ENCODE measurements around the gene GPR18.

Gene GPR18

GRCh38 chr13:99265821-99266426 is 7.7 kb upstream of the GPR18 start:
- Histone ChIP-seq H3K14ac (ENCODE audit: low read length) (no peak overlapping the region), H3K18ac (ENCODE audit: low read length) (no peak overlapping the region), H2BK120ac (ENCODE audit: low read depth, low read length) (no peak overlapping the region), H2BK15ac (ENCODE audit: low read length) (no peak overlapping the region), H2BK5ac (ENCODE audit: low read length) (no peak overlapping the region), H3K9me3 (replicated peaks in 1 of 2; ENCODE audit: control insufficient read depth in 2 of 2, insufficient read depth in 1 of 2, low read depth in 1 of 2, low read length in 2 of 2) (no peaks in the 10 kb centered on the region), H3K23ac (ENCODE audit: low read depth, low read length, poor library complexity) (no peak overlapping the region), H3K36me3 (replicated peaks in 1 of 2; ENCODE audit: control insufficient read depth in 2 of 2, insufficient read depth in 2 of 2, low read length in 2 of 2) (peaks cover 6 to 13% of the 10 kb centered on the region in 2 donors), H3K4me2 (ENCODE audit: insufficient read depth, low read length, poor library complexity, severe bottlenecking) (no peak overlapping the region), H3K27me3 (ENCODE audit: control insufficient read depth in 3 of 3, insufficient read depth in 3 of 3, low read depth in 1 of 3, low read length in 3 of 3) (no peaks in the 10 kb centered on the region), H2AFZ (ENCODE audit: low read length) (no peak overlapping the region), H3K79me1 (ENCODE audit: low read depth, low read length) (no peaks in the 10 kb centered on the region), H4K91ac (ENCODE audit: low read depth, low read length, poor library complexity) (no peak overlapping the region), H3K4me3 (ENCODE audit: low read length in 2 of 2) (no peak overlapping the region), H2BK12ac (ENCODE audit: low read length) (no peak overlapping the region), H3K9ac (ENCODE audit: low read depth, low read length, poor library complexity) (no peak overlapping the region), H2AK5ac (ENCODE audit: low read depth, low read length) (no peak overlapping the region), H3K4ac (ENCODE audit: low read length) (no peak overlapping the region), H3K4me1 (ENCODE audit: control insufficient read depth in 2 of 2, insufficient read depth in 1 of 2, low read depth in 1 of 2, low read length in 2 of 2) (peaks cover 2 to 3% of the 10 kb centered on the region in 2 donors), H4K8ac (ENCODE audit: low read depth, low read length) (no peak overlapping the region), H3K27ac (replicated peaks; ENCODE audit: low read length) (no peak overlapping the region)
- no peak for DNase-seq (ENCODE audit: low spot score)
- no CpG with 5 or more reads among the region's 3 CpGs for WGBS, 2 donors (ENCODE audit: extremely low coverage in 2 of 2, insufficient read length in 2 of 2, insufficient replicate concordance in 1 of 2)

GRCh38 chr13:99265162-99265800 is 7.1 kb upstream of the GPR18 start:
- Histone ChIP-seq H3K14ac (ENCODE audit: low read length) (no peak overlapping the region), H2AFZ (ENCODE audit: low read length) (no peak overlapping the region), H3K36me3 (replicated peaks in 1 of 2; ENCODE audit: control insufficient read depth in 2 of 2, insufficient read depth in 2 of 2, low read length in 2 of 2) (peaks cover 6 to 13% of the 10 kb centered on the region in 2 donors), H3K79me1 (ENCODE audit: low read depth, low read length) (no peaks in the 10 kb centered on the region), H2BK5ac (ENCODE audit: low read length) (no peak overlapping the region), H2BK12ac (ENCODE audit: low read length) (no peak overlapping the region), H3K4me3 (ENCODE audit: low read length in 2 of 2) (no peak overlapping the region), H3K23ac (ENCODE audit: low read depth, low read length, poor library complexity) (no peak overlapping the region), H4K91ac (ENCODE audit: low read depth, low read length, poor library complexity) (no peak overlapping the region), H3K27me3 (ENCODE audit: control insufficient read depth in 3 of 3, insufficient read depth in 3 of 3, low read depth in 1 of 3, low read length in 3 of 3) (no peaks in the 10 kb centered on the region), H3K18ac (ENCODE audit: low read length) (no peak overlapping the region), H3K4me2 (ENCODE audit: insufficient read depth, low read length, poor library complexity, severe bottlenecking) (no peak overlapping the region), H3K9ac (ENCODE audit: low read depth, low read length, poor library complexity) (no peak overlapping the region), H2AK5ac (ENCODE audit: low read depth, low read length) (no peak overlapping the region), H3K9me3 (replicated peaks in 1 of 2; ENCODE audit: control insufficient read depth in 2 of 2, insufficient read depth in 1 of 2, low read depth in 1 of 2, low read length in 2 of 2) (no peaks in the 10 kb centered on the region), H3K27ac (replicated peaks; ENCODE audit: low read length) (no peak overlapping the region), H2BK15ac (ENCODE audit: low read length) (no peak overlapping the region), H3K4me1 (ENCODE audit: control insufficient read depth in 2 of 2, insufficient read depth in 1 of 2, low read depth in 1 of 2, low read length in 2 of 2) (peaks cover 2 to 7% of the 10 kb centered on the region in 2 donors), H3K4ac (ENCODE audit: low read length) (no peak overlapping the region), H2BK120ac (ENCODE audit: low read depth, low read length) (no peak overlapping the region), H4K8ac (ENCODE audit: low read depth, low read length) (no peak overlapping the region)
- DNase-seq (ENCODE audit: low spot score): no peak
- WGBS, 2 donors (ENCODE audit: extremely low coverage in 2 of 2, insufficient read length in 2 of 2, insufficient replicate concordance in 1 of 2): no CpG with 5 or more reads among the region's 8 CpGs

GRCh38 chr13:99264051-99264450 is 5.9 kb upstream of the GPR18 start:
- no peak overlapping the region for H3K27ac ChIP-seq (replicated peaks; ENCODE audit: low read length)
- H3K23ac ChIP-seq (ENCODE audit: low read depth, low read length, poor library complexity): no peak overlapping the region
- no peak overlapping the region for H4K91ac ChIP-seq (ENCODE audit: low read depth, low read length, poor library complexity)
- no peak overlapping the region for H3K4me3 ChIP-seq (ENCODE audit: low read length in 2 of 2)
- H3K36me3 ChIP-seq (replicated peaks in 1 of 2; ENCODE audit: control insufficient read depth in 2 of 2, insufficient read depth in 2 of 2, low read length in 2 of 2): peaks cover 6 to 17% of the 10 kb centered on the region in 2 donors
- H3K27me3 ChIP-seq (ENCODE audit: control insufficient read depth in 3 of 3, insufficient read depth in 3 of 3, low read depth in 1 of 3, low read length in 3 of 3): no peaks in the 10 kb centered on the region
- H4K8ac ChIP-seq (ENCODE audit: low read depth, low read length): no peak overlapping the region
- H3K14ac ChIP-seq (ENCODE audit: low read length): no peak overlapping the region
- no CpG with 5 or more reads among the region's 1 CpG for WGBS, 2 donors (ENCODE audit: extremely low coverage in 2 of 2, insufficient read length in 2 of 2, insufficient replicate concordance in 1 of 2)
- no peak overlapping the region for H2BK120ac ChIP-seq (ENCODE audit: low read depth, low read length)
- no peaks in the 10 kb centered on the region for H3K9me3 ChIP-seq (replicated peaks in 1 of 2; ENCODE audit: control insufficient read depth in 2 of 2, insufficient read depth in 1 of 2, low read depth in 1 of 2, low read length in 2 of 2)
- H3K18ac ChIP-seq (ENCODE audit: low read length): no peak overlapping the region
- H3K4me2 ChIP-seq (ENCODE audit: insufficient read depth, low read length, poor library complexity, severe bottlenecking): no peak overlapping the region
- peaks cover 2 to 7% of the 10 kb centered on the region in 2 donors for H3K4me1 ChIP-seq (ENCODE audit: control insufficient read depth in 2 of 2, insufficient read depth in 1 of 2, low read depth in 1 of 2, low read length in 2 of 2)
- no peak overlapping the region for H3K9ac ChIP-seq (ENCODE audit: low read depth, low read length, poor library complexity)
- no peak overlapping the region for H2BK12ac ChIP-seq (ENCODE audit: low read length)
- no peak overlapping the region for H2AK5ac ChIP-seq (ENCODE audit: low read depth, low read length)
- no peaks in the 10 kb centered on the region for H3K79me1 ChIP-seq (ENCODE audit: low read depth, low read length)
- no peak overlapping the region for H3K4ac ChIP-seq (ENCODE audit: low read length)
- H2BK15ac ChIP-seq (ENCODE audit: low read length): no peak overlapping the region
- H2AFZ ChIP-seq (ENCODE audit: low read length): no peak overlapping the region
- DNase-seq (ENCODE audit: low spot score): no peak
- no peak overlapping the region for H2BK5ac ChIP-seq (ENCODE audit: low read length)

GRCh38 chr13:99263126-99263785 is 5.1 kb upstream of the GPR18 start:
- Histone ChIP-seq H3K36me3 (replicated peaks in 1 of 2; ENCODE audit: control insufficient read depth in 2 of 2, insufficient read depth in 2 of 2, low read length in 2 of 2) (peaks cover 6 to 17% of the 10 kb centered on the region in 2 donors), H3K4me1 (ENCODE audit: control insufficient read depth in 2 of 2, insufficient read depth in 1 of 2, low read depth in 1 of 2, low read length in 2 of 2) (peaks cover 2 to 7% of the 10 kb centered on the region in 2 donors), H3K14ac (ENCODE audit: low read length) (no peak overlapping the region), H2AFZ (ENCODE audit: low read length) (no peak overlapping the region), H2BK15ac (ENCODE audit: low read length) (no peak overlapping the region), H3K4me3 (ENCODE audit: low read length in 2 of 2) (no peak overlapping the region), H3K79me1 (ENCODE audit: low read depth, low read length) (no peaks in the 10 kb centered on the region), H3K27me3 (ENCODE audit: control insufficient read depth in 3 of 3, insufficient read depth in 3 of 3, low read depth in 1 of 3, low read length in 3 of 3) (no peaks in the 10 kb centered on the region), H3K4me2 (ENCODE audit: insufficient read depth, low read length, poor library complexity, severe bottlenecking) (no peak overlapping the region), H4K91ac (ENCODE audit: low read depth, low read length, poor library complexity) (no peak overlapping the region), H3K4ac (ENCODE audit: low read length) (no peak overlapping the region), H2BK5ac (ENCODE audit: low read length) (no peak overlapping the region), H3K18ac (ENCODE audit: low read length) (no peak overlapping the region), H2BK120ac (ENCODE audit: low read depth, low read length) (no peak overlapping the region), H3K23ac (ENCODE audit: low read depth, low read length, poor library complexity) (no peak overlapping the region), H3K27ac (replicated peaks; ENCODE audit: low read length) (no peak overlapping the region), H3K9me3 (replicated peaks in 1 of 2; ENCODE audit: control insufficient read depth in 2 of 2, insufficient read depth in 1 of 2, low read depth in 1 of 2, low read length in 2 of 2) (no peaks in the 10 kb centered on the region), H3K9ac (ENCODE audit: low read depth, low read length, poor library complexity) (no peak overlapping the region), H2AK5ac (ENCODE audit: low read depth, low read length) (no peak overlapping the region), H2BK12ac (ENCODE audit: low read length) (no peak overlapping the region), H4K8ac (ENCODE audit: low read depth, low read length) (no peak overlapping the region)
- DNase-seq (ENCODE audit: low spot score): no peak
- WGBS, 2 donors (ENCODE audit: extremely low coverage in 2 of 2, insufficient read length in 2 of 2, insufficient replicate concordance in 1 of 2): no CpG with 5 or more reads among the region's 7 CpGs

Data from neuronal stem cell (in vitro differentiated cells).